HG03442 (cell line): ENCODE data around the gene COX17.
"Not testable (repeated sequence)": the region's sequence is repeated elsewhere in the genome, so short reads cannot be mapped to it uniquely, and the experiment has no call there.

ENCODE experiments used
- ATAC-seq: cut with Tn5 transposase; IDR thresholded peaks from one replicate; pipeline ENCODE4 v1.9.1; 2021; ENCODE audit warnings: mild to moderate bottlenecking, moderate library complexity; ENCODE audit not compliant: unreplicated experiment

COX17 gene

GRCh38 chr3:119676771-119677640 lies at the start of gene COX17:
COX17 (minus strand) TSS chr3:119677406; CDS start chr3:119677310, 96 bp downstream.
- ATAC-seq, result peak; percentile 88

- no peak for ATAC-seq
These were observed 49.7 kb upstream of the COX17 start for GRCh38 chr3:119726909-119727308.

GRCh38 chr3:119723022-119723421 lies 45.8 kb upstream of the COX17 start:
- ATAC-seq, result no peak

- ATAC-seq, result no peak
These were observed 40.3 kb upstream of the COX17 start for GRCh38 chr3:119717520-119717919.

GRCh38 chr3:119716998-119717397 lies 39.8 kb upstream of the COX17 start:
- no peak for ATAC-seq

- ATAC-seq, result no peak
These were observed 37.9 kb upstream of the COX17 start for GRCh38 chr3:119715105-119715504.

- ATAC-seq, result no peak
These were observed 26.8 kb upstream of the COX17 start for GRCh38 chr3:119703820-119704531.

GRCh38 chr3:119702530-119703527 lies 25.6 kb upstream of the COX17 start, which contains the start of gene CFAP91:
CFAP91 (plus strand) TSS chr3:119703022; CDS start chr3:119703099, 77 bp downstream.
- peak; percentile 88 for ATAC-seq

GRCh38 chr3:119700920-119701734 lies 23.9 kb upstream of the COX17 start:
- ATAC-seq, result peak; percentile 4

GRCh38 chr3:119700269-119700919 lies 23.2 kb upstream of the COX17 start:
- ATAC-seq, result peak; percentile 32

GRCh38 chr3:119697394-119697793 lies 20.2 kb upstream of the COX17 start:
- ATAC-seq, result peak; percentile 53

GRCh38 chr3:119695480-119695879 lies 18.3 kb upstream of the COX17 start:
- no peak for ATAC-seq

- ATAC-seq, result no peak
These were observed 12.9 kb upstream of the COX17 start for GRCh38 chr3:119690043-119690656.

GRCh38 chr3:119683421-119683820 lies 6.2 kb upstream of the COX17 start:
- ATAC-seq, result no peak

- ATAC-seq, result peak; percentile 24
These were observed 4.1 kb upstream of the COX17 start for GRCh38 chr3:119681279-119681678.

- no peak for ATAC-seq
These were observed 2.7 kb upstream of the COX17 start for GRCh38 chr3:119679874-119680273.

- ATAC-seq, result not testable (repeated sequence)
These were observed 1.0 kb upstream of the COX17 start for GRCh38 chr3:119678209-119678608.

GRCh38 chr3:119677641-119677934 lies 382 bp upstream of the COX17 start:
- ATAC-seq, result no peak

GRCh38 chr3:119676020-119676419 lies 1.2 kb downstream of the COX17 start:
- ATAC-seq, result no peak
